HepG2 (cell line): ENCODE results near the gene TMEM131L.

Source experiments
- NR3C1 ChIP-seq: sonication (generic); formaldehyde crosslinking; IDR thresholded peaks from 2 replicates; pipeline ENCODE4 v1.4.0; 2020; ENCODE audit warnings: missing genetic modification reagents
- ZMAT3 ChIP-seq: sonication (generic); formaldehyde crosslinking; conservative IDR thresholded peaks from 2 replicates; pipeline ENCODE4 v1.7.0; 2021; ENCODE audit warnings: missing genetic modification reagents

- TF ChIP-seq ZMAT3 (no peak), NR3C1 (CRISPR knock-in tag) (no peak)
Observed at GRCh38 chr4:153472122-153473037, 6.2 kb downstream of the TMEM131L start.
